Activated T-cell treated with anti-CD3 and anti-CD28 coated beads, Interleukin-2, amount 50 U/mL, for 24 hours (primary cell): ENCODE results near the gene RHO.

Experiments used
- DNase-seq: peaks from one replicate; pipeline ENCODE4 v3.0.0-alpha.2; 2020
- H3K27ac Mint-ChIP-seq: 2 replicates; pipeline ENCODE4 v1.8.0; 2020; ENCODE audit warnings: mild to moderate bottlenecking, mixed read lengths
- H3K27me3 Mint-ChIP-seq: 2 replicates; pipeline ENCODE4 v1.8.0; 2020; ENCODE audit warnings: mixed read lengths
- H3K36me3 Mint-ChIP-seq: 2 replicates; pipeline ENCODE4 v1.8.0; 2020; ENCODE audit warnings: low read depth, mixed read lengths
- H3K4me1 Mint-ChIP-seq: 2 replicates; pipeline ENCODE4 v1.8.0; 2020; ENCODE audit warnings: low read depth, mixed read lengths
- H3K4me3 Mint-ChIP-seq: 2 replicates; pipeline ENCODE4 v1.8.0; 2020; ENCODE audit warnings: mild to moderate bottlenecking, moderate library complexity, mixed read lengths
- H3K9me3 Mint-ChIP-seq: 2 replicates; pipeline ENCODE4 v1.8.0; 2020; ENCODE audit warnings: mixed read lengths

The RHO gene

GRCh38 chr3:129563332-129563731 is 34.9 kb downstream of the RHO start:
- H3K36me3 Mint-ChIP-seq, result no peaks in the 10 kb centered on the region
- H3K27me3 Mint-ChIP-seq, result no peaks in the 10 kb centered on the region
- H3K4me3 Mint-ChIP-seq, result no peak overlapping the region

GRCh38 chr3:129563850-129564535 is 35.6 kb downstream of the RHO start:
- H3K9me3 Mint-ChIP-seq, result no peaks in the 10 kb centered on the region
- no peaks in the 10 kb centered on the region for H3K36me3 Mint-ChIP-seq
- no peak for DNase-seq
- no peaks in the 10 kb centered on the region for H3K27me3 Mint-ChIP-seq
- no peak overlapping the region for H3K27ac Mint-ChIP-seq
- H3K4me3 Mint-ChIP-seq, result no peak overlapping the region
- peaks cover 1% of the 10 kb centered on the region for H3K4me1 Mint-ChIP-seq

More at GRCh38 chr3:129563332-129563731, 34.9 kb downstream of the RHO start:
- Mint-ChIP-seq H3K9me3 (no peaks in the 10 kb centered on the region), H3K27ac (no peak overlapping the region), H3K4me1 (peaks cover 3% of the 10 kb centered on the region)
- DNase-seq, result no peak

GRCh38 chr3:129564981-129565644 is 36.7 kb downstream of the RHO start:
- DNase-seq, result no peak
- Mint-ChIP-seq H3K36me3 (no peaks in the 10 kb centered on the region), H3K4me1 (peaks cover 1% of the 10 kb centered on the region)

GRCh38 chr3:129565902-129566301 is 37.5 kb downstream of the RHO start:
- Mint-ChIP-seq H3K9me3 (no peaks in the 10 kb centered on the region), H3K36me3 (no peaks in the 10 kb centered on the region), H3K27ac (no peak overlapping the region), H3K4me3 (no peak overlapping the region), H3K4me1 (peaks cover 1% of the 10 kb centered on the region), H3K27me3 (no peaks in the 10 kb centered on the region)
- DNase-seq, result no peak

More at GRCh38 chr3:129564981-129565644, 36.7 kb downstream of the RHO start:
- H3K4me3 Mint-ChIP-seq, result no peak overlapping the region
- H3K27ac Mint-ChIP-seq, result no peak overlapping the region
- no peaks in the 10 kb centered on the region for H3K27me3 Mint-ChIP-seq
- no peaks in the 10 kb centered on the region for H3K9me3 Mint-ChIP-seq

- Mint-ChIP-seq H3K9me3 (no peaks in the 10 kb centered on the region), H3K4me3 (no peak overlapping the region), H3K27ac (no peak overlapping the region), H3K27me3 (no peaks in the 10 kb centered on the region), H3K36me3 (no peaks in the 10 kb centered on the region), H3K4me1 (peaks cover 1% of the 10 kb centered on the region)
- no peak for DNase-seq
Measured at GRCh38 chr3:129567176-129567705, 38.8 kb downstream of the RHO start.

- DNase-seq, result no peak
- no peak overlapping the region for H3K4me3 Mint-ChIP-seq
- H3K36me3 Mint-ChIP-seq, result no peaks in the 10 kb centered on the region
- no peak overlapping the region for H3K27ac Mint-ChIP-seq
- no peaks in the 10 kb centered on the region for H3K27me3 Mint-ChIP-seq
- no peaks in the 10 kb centered on the region for H3K9me3 Mint-ChIP-seq
- peaks cover 1% of the 10 kb centered on the region for H3K4me1 Mint-ChIP-seq
Measured at GRCh38 chr3:129567939-129568338, 39.5 kb downstream of the RHO start.

- H3K27ac Mint-ChIP-seq, result no peak overlapping the region
- H3K4me1 Mint-ChIP-seq, result peaks cover 1% of the 10 kb centered on the region
Measured at GRCh38 chr3:129569856-129570255, 41.4 kb downstream of the RHO start.

GRCh38 chr3:129571605-129572547 is 43.4 kb downstream of the RHO start:
- no peak for DNase-seq
- no peaks in the 10 kb centered on the region for H3K27me3 Mint-ChIP-seq
- no peaks in the 10 kb centered on the region for H3K9me3 Mint-ChIP-seq
- no peaks in the 10 kb centered on the region for H3K36me3 Mint-ChIP-seq
- peaks cover 20% of the 10 kb centered on the region for H3K4me1 Mint-ChIP-seq
- H3K4me3 Mint-ChIP-seq, result no peak overlapping the region
- H3K27ac Mint-ChIP-seq, result no peak overlapping the region

More at GRCh38 chr3:129569856-129570255, 41.4 kb downstream of the RHO start:
- no peaks in the 10 kb centered on the region for H3K36me3 Mint-ChIP-seq
- no peak overlapping the region for H3K4me3 Mint-ChIP-seq
- H3K9me3 Mint-ChIP-seq, result no peaks in the 10 kb centered on the region
- no peaks in the 10 kb centered on the region for H3K27me3 Mint-ChIP-seq
- no peak for DNase-seq

GRCh38 chr3:129572603-129573002 is 44.2 kb downstream of the RHO start:
- no peaks in the 10 kb centered on the region for H3K27me3 Mint-ChIP-seq
- H3K36me3 Mint-ChIP-seq, result no peaks in the 10 kb centered on the region
- peaks cover 25% of the 10 kb centered on the region for H3K4me1 Mint-ChIP-seq
- H3K9me3 Mint-ChIP-seq, result no peaks in the 10 kb centered on the region
- H3K27ac Mint-ChIP-seq, result no peak overlapping the region
- no peak for DNase-seq
- H3K4me3 Mint-ChIP-seq, result no peak overlapping the region

GRCh38 chr3:129573493-129573892 is 45.1 kb downstream of the RHO start:
- Mint-ChIP-seq H3K27ac (no peak overlapping the region), H3K36me3 (no peaks in the 10 kb centered on the region), H3K4me1 (peaks cover 32% of the 10 kb centered on the region), H3K27me3 (no peaks in the 10 kb centered on the region), H3K4me3 (no peak overlapping the region), H3K9me3 (no peaks in the 10 kb centered on the region)
- no peak for DNase-seq

- H3K27ac Mint-ChIP-seq, result no peak overlapping the region
- peaks cover 35% of the 10 kb centered on the region for H3K4me1 Mint-ChIP-seq
Measured at GRCh38 chr3:129574206-129574605, 45.8 kb downstream of the RHO start.

GRCh38 chr3:129575233-129575996 is 47.0 kb downstream of the RHO start:
- no peak overlapping the region for H3K27ac Mint-ChIP-seq
- peaks cover 35% of the 10 kb centered on the region for H3K4me1 Mint-ChIP-seq
- no peak for DNase-seq
- no peaks in the 10 kb centered on the region for H3K9me3 Mint-ChIP-seq
- H3K27me3 Mint-ChIP-seq, result no peaks in the 10 kb centered on the region
- H3K4me3 Mint-ChIP-seq, result no peak overlapping the region
- no peaks in the 10 kb centered on the region for H3K36me3 Mint-ChIP-seq

More at GRCh38 chr3:129574206-129574605, 45.8 kb downstream of the RHO start:
- DNase-seq, result no peak
- Mint-ChIP-seq H3K36me3 (no peaks in the 10 kb centered on the region), H3K4me3 (no peak overlapping the region), H3K9me3 (no peaks in the 10 kb centered on the region), H3K27me3 (no peaks in the 10 kb centered on the region)

- no peaks in the 10 kb centered on the region for H3K9me3 Mint-ChIP-seq
- peak overlapping the region; percentile 4 for H3K27ac Mint-ChIP-seq
- no peaks in the 10 kb centered on the region for H3K36me3 Mint-ChIP-seq
- no peaks in the 10 kb centered on the region for H3K27me3 Mint-ChIP-seq
- no peak for DNase-seq
- H3K4me1 Mint-ChIP-seq, result peaks cover 35% of the 10 kb centered on the region
- H3K4me3 Mint-ChIP-seq, result no peak overlapping the region
Measured at GRCh38 chr3:129575997-129576384, 47.6 kb downstream of the RHO start.
